Activated CD4-positive, alpha-beta T cell treated with anti-CD3 and anti-CD28 coated beads for 36 hours (primary cell): ENCODE data around the gene VGLL1. TPM values are rescaled to one million over a fixed set of nuclear protein-coding genes. Genes with fewer than 3 reads are reported as not detected.

Experiments
- ATAC-seq: fragments of 200-7000 bp; cut with Tn5 transposase; one replicate; pipeline ENCODE4 v1.10.0; 2021; ENCODE audit warnings: mild to moderate bottlenecking, moderate library complexity
- CTCF ChIA-PET: fragments of 350-600 bp; sonication (Branson Sonifier 250); formaldehyde crosslinking; loops from one replicate; lab custom pipeline; 2021; ENCODE audit warnings: antibody characterized with exemption; lab: Charles Lee
- POLR2A ChIA-PET: fragments of 350-600 bp; sonication (Branson Sonifier 250); formaldehyde crosslinking; loops from one replicate; lab custom pipeline; 2021; ENCODE audit warnings: antibody characterized with exemption, inconsistent platforms; lab: Charles Lee
- DNase-seq: peaks from one replicate; pipeline ENCODE4 v3.0.0-alpha.2; 2020
- H3K27ac Mint-ChIP-seq: one replicate; pipeline ENCODE4 v1.8.0; 2021; ENCODE audit warnings: mixed read lengths
- H3K27me3 Mint-ChIP-seq: one replicate; pipeline ENCODE4 v1.8.0; 2021; ENCODE audit warnings: mixed read lengths
- H3K36me3 Mint-ChIP-seq: one replicate; pipeline ENCODE4 v1.8.0; 2021; ENCODE audit warnings: low read depth, mixed read lengths
- H3K4me1 Mint-ChIP-seq: one replicate; pipeline ENCODE4 v1.8.0; 2021; ENCODE audit warnings: mixed read lengths
- H3K4me3 Mint-ChIP-seq: one replicate; pipeline ENCODE4 v1.8.0; 2021; ENCODE audit warnings: mild to moderate bottlenecking, moderate library complexity, mixed read lengths
- H3K9me3 Mint-ChIP-seq: one replicate; pipeline ENCODE4 v1.8.0; 2021; ENCODE audit warnings: low read depth, mixed read lengths
- intact Hi-C, 2 experiments: fragments of 100-400 bp; cut with DNase I in 1 of 2; cut with micrococcal nuclease in 1 of 2; formaldehyde crosslinking; loops; one replicate each; pipeline versions ENCODE4 v1.14.2 to v1.15.1; 2022 to 2024; cut with DNase I, micrococcal nuclease
- microRNA-seq: library from miRNA; unstranded; fragments of <30 nt; microRNA quantifications from one replicate; pipeline ENCODE4 v1.2.0, GENCODE V29; 2021; ENCODE audit warnings: borderline replicate concordance
- total RNA-seq, 2 experiments: library from RNA; stranded (reverse); gene quantifications; one replicate each; pipeline ENCODE4 v1.2.3, GENCODE V29; 2021

The VGLL1 gene
- total RNA-seq, 2 experiments from 2014 or later: not detected

- Mint-ChIP-seq H3K36me3 (no peaks in the 10 kb centered on the region), H3K27ac (peak overlapping the region; percentile 85), H3K4me1 (peaks cover 64% of the 10 kb centered on the region), H3K27me3 (no peaks in the 10 kb centered on the region), H3K9me3 (no peaks in the 10 kb centered on the region), H3K4me3 (peak overlapping the region; percentile 32)
- intact Hi-C loops: loop anchor here (1.0 to 10.0 kb wide), 6 partner anchors 31 to 287 kb away; no protein-coding TSS in a partner anchor
- ChIA-PET POLR2A (no interaction called here), CTCF (interaction anchor here (0.9 to 1.0 kb wide), 2 partner anchors 10 to 11 kb away, joined by 3 read pairs; no protein-coding TSS in a partner anchor)
- ATAC-seq (peak; percentile 59), DNase-seq (no peak)
Observed at GRCh38 chrX:136588036-136588435, 56.0 kb downstream of the VGLL1 start.

- Mint-ChIP-seq H3K4me3 (no peak overlapping the region), H3K27ac (no peak overlapping the region), H3K36me3 (no peaks in the 10 kb centered on the region), H3K27me3 (no peaks in the 10 kb centered on the region), H3K9me3 (no peaks in the 10 kb centered on the region), H3K4me1 (peaks cover 57% of the 10 kb centered on the region)
- ATAC-seq (no peak), DNase-seq (no peak)
- intact Hi-C loops: loop anchor here (1.0 to 10.0 kb wide), 6 partner anchors 8 to 285 kb away; no protein-coding TSS in a partner anchor
- POLR2A ChIA-PET: no interaction called here
- CTCF ChIA-PET: interaction anchor here (1.0 kb wide), 1 partner anchor 14 kb away, joined by 3 read pairs; no protein-coding TSS in a partner anchor
Observed at GRCh38 chrX:136589966-136590365, 58.0 kb downstream of the VGLL1 start.

GRCh38 chrX:136597356-136597755 is 65.3 kb downstream of the VGLL1 start:
- Mint-ChIP-seq H3K4me1 (peaks cover 47% of the 10 kb centered on the region), H3K27me3 (no peaks in the 10 kb centered on the region), H3K36me3 (no peaks in the 10 kb centered on the region), H3K27ac (peak overlapping the region; percentile 40), H3K9me3 (no peaks in the 10 kb centered on the region), H3K4me3 (peak overlapping the region; percentile 35)
- POLR2A ChIA-PET: no interaction called here
- ATAC-seq (no peak), DNase-seq (no peak)
- intact Hi-C loops: no loop called here
- CTCF ChIA-PET: interaction anchor here (1.5 to 2.0 kb wide), 3 partner anchors 9 to 61 kb away, joined by 3 to 5 read pairs (median 3); no protein-coding TSS in a partner anchor

- CTCF ChIA-PET: interaction anchor here (0.6 to 2.0 kb wide), 6 partner anchors 10 to 99 kb away, joined by 3 to 5 read pairs (median 3); no protein-coding TSS in a partner anchor
- Mint-ChIP-seq H3K4me3 (peak overlapping the region; percentile 35), H3K27me3 (no peaks in the 10 kb centered on the region), H3K27ac (peak overlapping the region; percentile 88), H3K36me3 (no peaks in the 10 kb centered on the region), H3K9me3 (no peaks in the 10 kb centered on the region), H3K4me1 (peaks cover 47% of the 10 kb centered on the region)
- DNase-seq (no peak), ATAC-seq (peak; percentile 36)
- intact Hi-C loops: loop anchor here (1.0 to 2.0 kb wide), 3 partner anchors 9 to 29 kb away; no protein-coding TSS in a partner anchor
- POLR2A ChIA-PET: interaction anchor here (0.6 to 1.9 kb wide), 4 partner anchors 13 to 97 kb away, joined by 3 to 7 read pairs (median 6); no protein-coding TSS in a partner anchor
Observed at GRCh38 chrX:136597954-136598353, 65.9 kb downstream of the VGLL1 start.

GRCh38 chrX:136598631-136599030 is 66.6 kb downstream of the VGLL1 start:
- peak overlapping the region; percentile 35 for H3K4me3 Mint-ChIP-seq
- intact Hi-C loops: loop anchor here (1.0 to 2.0 kb wide), 3 partner anchors 9 to 28 kb away; no protein-coding TSS in a partner anchor
- DNase-seq (peak; percentile 58), ATAC-seq (peak; percentile 86)
- CTCF ChIA-PET: interaction anchor here (0.6 to 2.0 kb wide), 5 partner anchors 13 to 99 kb away, joined by 3 to 7 read pairs (median 4); no protein-coding TSS in a partner anchor
- peak overlapping the region; percentile 88 for H3K27ac Mint-ChIP-seq
- no peaks in the 10 kb centered on the region for H3K27me3 Mint-ChIP-seq
- no peaks in the 10 kb centered on the region for H3K9me3 Mint-ChIP-seq
- POLR2A ChIA-PET: interaction anchor here (0.6 to 1.9 kb wide), 7 partner anchors 14 to 99 kb away, joined by 3 to 7 read pairs (median 4); no protein-coding TSS in a partner anchor
- H3K36me3 Mint-ChIP-seq: no peaks in the 10 kb centered on the region
- peaks cover 52% of the 10 kb centered on the region for H3K4me1 Mint-ChIP-seq

- Mint-ChIP-seq H3K27me3 (no peaks in the 10 kb centered on the region), H3K36me3 (no peaks in the 10 kb centered on the region), H3K27ac (no peak overlapping the region), H3K9me3 (no peaks in the 10 kb centered on the region), H3K4me1 (peaks cover 48% of the 10 kb centered on the region), H3K4me3 (no peak overlapping the region)
- ChIA-PET CTCF (interaction anchor here (1.2 kb wide), 1 partner anchor 95 kb away, joined by 3 read pairs; no protein-coding TSS in a partner anchor), POLR2A (no interaction called here)
- DNase-seq (no peak), ATAC-seq (no peak)
- intact Hi-C loops: no loop called here
Observed at GRCh38 chrX:136600059-136600458, 68.0 kb downstream of the VGLL1 start.

Small RNA genes within 50 kb of the gene (microRNA-seq; reads per million reads assigned to microRNA genes)
- not detected for gene MIR934

Other genes starting within 250 kb of the VGLL1 start
- not detected for gene ADGRG4, start 231.3 kb upstream of the VGLL1 start, total RNA-seq
- not detected for gene BRS3, start 44.3 kb upstream of the VGLL1 start, total RNA-seq
- gene HTATSF1, start 34.6 kb upstream of the VGLL1 start, total RNA-seq: 10 to 100 TPM; 34.8 to 42.3 TPM
- 100 to 1,000 TPM; 123 to 146 TPM for gene CD40LG, start 115.9 kb downstream of the VGLL1 start, total RNA-seq
- gene ARHGEF6, start 248.7 kb downstream of the VGLL1 start, total RNA-seq: 10 to 100 TPM; 44.5 to 53.6 TPM